ENCODE results near the gene PARP14.
"Not testable (repeated sequence)": the region's sequence is repeated elsewhere in the genome, so short reads cannot be mapped to it uniquely, and the experiment has no call there.

Gene PARP14

DNA sequence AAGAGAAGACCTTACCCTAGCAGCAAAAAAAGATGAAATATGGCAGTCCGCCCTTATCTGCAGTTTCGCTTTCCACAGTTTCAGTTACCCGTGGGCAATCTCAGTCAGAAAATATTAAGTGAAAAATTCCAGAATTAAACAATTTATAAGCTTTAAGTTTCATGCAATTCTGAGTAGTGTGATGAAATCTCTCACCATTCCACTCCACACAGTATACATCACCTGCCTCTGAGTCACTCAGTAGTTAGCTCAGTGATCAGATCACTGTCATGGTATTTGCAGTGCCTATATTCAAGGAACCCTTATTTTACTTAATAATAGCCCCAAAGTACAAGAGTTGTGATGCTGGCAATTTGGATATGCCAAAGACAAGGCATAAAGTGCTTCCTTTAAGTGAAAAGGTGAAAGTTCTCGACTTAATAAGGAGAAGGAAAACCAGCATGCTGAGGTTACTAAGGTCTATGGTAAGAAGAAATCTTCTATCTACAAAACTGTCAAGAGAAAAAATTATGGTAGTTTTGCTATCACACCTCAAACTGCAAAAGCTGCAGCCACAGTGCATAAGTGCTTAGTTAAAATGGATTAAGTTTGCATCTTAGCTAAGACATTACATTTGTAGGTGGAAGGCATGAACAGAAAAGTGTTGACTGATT, 64.9 kb downstream of the PARP14 start:
- no peaks in the 10 kb centered on the region for H3K27me3 ChIP-seq
- H3K9me3 ChIP-seq, result no peaks in the 10 kb centered on the region
- TF ChIP-seq, protein P1, sequence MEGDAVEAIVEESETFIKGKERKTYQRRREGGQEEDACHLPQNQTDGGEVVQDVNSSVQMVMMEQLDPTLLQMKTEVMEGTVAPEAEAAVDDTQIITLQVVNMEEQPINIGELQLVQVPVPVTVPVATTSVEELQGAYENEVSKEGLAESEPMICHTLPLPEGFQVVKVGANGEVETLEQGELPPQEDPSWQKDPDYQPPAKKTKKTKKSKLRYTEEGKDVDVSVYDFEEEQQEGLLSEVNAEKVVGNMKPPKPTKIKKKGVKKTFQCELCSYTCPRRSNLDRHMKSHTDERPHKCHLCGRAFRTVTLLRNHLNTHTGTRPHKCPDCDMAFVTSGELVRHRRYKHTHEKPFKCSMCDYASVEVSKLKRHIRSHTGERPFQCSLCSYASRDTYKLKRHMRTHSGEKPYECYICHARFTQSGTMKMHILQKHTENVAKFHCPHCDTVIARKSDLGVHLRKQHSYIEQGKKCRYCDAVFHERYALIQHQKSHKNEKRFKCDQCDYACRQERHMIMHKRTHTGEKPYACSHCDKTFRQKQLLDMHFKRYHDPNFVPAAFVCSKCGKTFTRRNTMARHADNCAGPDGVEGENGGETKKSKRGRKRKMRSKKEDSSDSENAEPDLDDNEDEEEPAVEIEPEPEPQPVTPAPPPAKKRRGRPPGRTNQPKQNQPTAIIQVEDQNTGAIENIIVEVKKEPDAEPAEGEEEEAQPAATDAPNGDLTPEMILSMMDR (IDR thresholded peaks at IDR 0.05), result no peak
- H3K4me3 ChIP-seq (ENCODE audit: low read depth in 1 of 2, low read length in 1 of 2), result no peak overlapping the region
- no peak overlapping the region for H3K27ac ChIP-seq
- H3K36me3 ChIP-seq, result peaks cover 42% of the 10 kb centered on the region
- H3K4me1 ChIP-seq (ENCODE audit: control insufficient read depth in 1 of 2, insufficient read depth in 1 of 2, low read depth in 1 of 2, low read length in 1 of 2), result no peaks in the 10 kb centered on the region

DNA sequence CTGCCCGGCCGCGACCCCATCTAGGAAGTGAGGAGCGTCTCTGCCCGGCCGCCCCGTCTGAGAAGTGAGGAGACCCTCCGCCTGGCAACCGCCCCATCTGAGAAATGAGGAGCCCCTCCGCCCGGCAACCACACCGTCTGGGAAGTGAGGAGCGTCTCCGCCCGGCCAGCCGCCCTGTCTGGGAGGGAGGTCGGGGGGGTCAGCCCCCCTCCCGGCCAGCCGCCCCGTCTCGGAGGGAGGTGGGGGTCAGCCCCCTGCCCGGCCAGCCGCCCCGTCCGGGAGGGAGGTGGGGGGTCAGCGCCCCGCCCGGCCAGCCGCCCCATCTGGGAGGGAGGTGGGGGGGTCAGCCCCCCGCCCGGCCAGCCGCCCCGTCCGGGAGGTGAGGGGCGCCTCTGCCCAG, 66.7 kb downstream of the PARP14 start:
- not testable (repeated sequence) for H3K4me1 ChIP-seq (ENCODE audit: control insufficient read depth in 1 of 2, insufficient read depth in 1 of 2, low read depth in 1 of 2, low read length in 1 of 2); H3K9me3 ChIP-seq
- H3K36me3 ChIP-seq, result peaks cover 53% of the 10 kb centered on the region

DNA sequence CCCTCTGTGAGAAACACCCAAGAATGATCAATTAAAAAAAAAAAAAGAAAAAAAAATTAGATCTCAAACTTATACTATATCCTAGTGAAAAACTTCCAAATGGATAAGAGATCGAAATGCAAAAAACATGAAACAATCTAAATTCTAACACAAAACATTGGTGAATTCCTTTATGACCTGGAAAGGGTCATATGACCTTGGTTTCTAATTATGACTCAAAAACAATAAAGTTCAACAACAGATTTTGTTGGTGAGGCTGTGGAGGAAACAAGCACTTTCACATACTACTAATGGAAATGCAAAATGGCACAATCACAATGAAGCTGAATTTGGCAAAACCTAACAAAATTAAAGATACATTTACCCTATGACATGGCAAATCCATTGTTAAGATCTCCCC, 67.7 kb downstream of the PARP14 start:
- H3K9me3 ChIP-seq, result no peaks in the 10 kb centered on the region
- TF ChIP-seq, protein P1 (IDR thresholded peaks at IDR 0.05), result no peak
- no peaks in the 10 kb centered on the region for H3K4me1 ChIP-seq (ENCODE audit: control insufficient read depth in 1 of 2, insufficient read depth in 1 of 2, low read depth in 1 of 2, low read length in 1 of 2)
- H3K27me3 ChIP-seq, result no peaks in the 10 kb centered on the region
- peaks cover 52% of the 10 kb centered on the region for H3K36me3 ChIP-seq
- H3K4me3 ChIP-seq (ENCODE audit: low read depth in 1 of 2, low read length in 1 of 2), result no peak overlapping the region
- H3K27ac ChIP-seq, result no peak overlapping the region

More for the DNA sequence above, 66.7 kb downstream of the PARP14 start:
- H3K27ac ChIP-seq; H3K27me3 ChIP-seq; H3K4me3 ChIP-seq (ENCODE audit: low read depth in 1 of 2, low read length in 1 of 2): not testable (repeated sequence)

DNA sequence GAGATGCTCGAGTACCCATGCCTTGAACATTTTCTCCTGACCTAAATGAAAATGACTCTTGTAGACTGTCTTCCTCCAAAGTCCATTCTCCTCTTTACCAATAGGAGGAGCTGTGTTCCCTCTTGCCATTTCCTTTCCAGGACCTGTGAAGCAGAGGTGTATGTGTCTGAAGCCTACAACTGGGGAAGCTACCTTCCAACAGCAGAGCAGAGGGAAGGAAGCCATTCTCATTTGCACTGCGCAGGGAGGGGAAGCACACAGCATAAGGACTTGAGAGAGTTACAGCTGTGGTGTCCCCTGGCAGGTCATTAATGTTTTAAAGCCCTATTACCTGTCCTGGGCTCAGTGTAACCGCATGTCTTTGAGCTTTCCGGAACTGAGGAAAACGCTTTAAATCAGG, 74.3 kb downstream of the PARP14 start:
- peaks cover 48% of the 10 kb centered on the region for H3K36me3 ChIP-seq
- H3K9me3 ChIP-seq, result no peaks in the 10 kb centered on the region
- H3K27me3 ChIP-seq, result no peaks in the 10 kb centered on the region
- TF ChIP-seq, protein P1 (IDR thresholded peaks at IDR 0.05), result peak; percentile 94
- peak overlapping the region; percentile 78 for H3K27ac ChIP-seq
- no peak overlapping the region for H3K4me3 ChIP-seq (ENCODE audit: low read depth in 1 of 2, low read length in 1 of 2)
- peaks cover 47 to 51% of the 10 kb centered on the region in 2 experiments for H3K4me1 ChIP-seq (ENCODE audit: control insufficient read depth in 1 of 2, insufficient read depth in 1 of 2, low read depth in 1 of 2, low read length in 1 of 2)

DNA sequence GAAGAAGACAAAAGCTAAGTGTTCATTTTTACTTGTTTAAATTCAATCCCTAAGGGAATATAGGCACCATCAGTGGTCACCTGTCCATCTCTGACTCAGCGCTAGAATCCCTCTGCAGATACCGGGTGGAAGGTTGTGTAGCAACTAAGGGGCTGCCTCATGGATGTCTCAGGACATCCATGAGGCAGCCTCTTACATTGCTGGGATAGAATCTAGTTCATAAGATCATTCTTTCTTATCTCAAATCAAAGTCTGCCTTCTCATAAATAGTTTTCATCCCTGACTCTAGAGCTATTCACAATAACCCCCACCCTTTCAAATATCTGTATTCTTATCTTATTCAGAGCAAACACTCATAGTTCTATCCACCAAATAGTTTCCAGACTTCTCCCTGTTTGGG, 74.9 kb downstream of the PARP14 start:
- H3K27ac ChIP-seq, result peak overlapping the region; percentile 78
- no peaks in the 10 kb centered on the region for H3K9me3 ChIP-seq
- no peaks in the 10 kb centered on the region for H3K27me3 ChIP-seq
- peaks cover 53 to 56% of the 10 kb centered on the region in 2 experiments for H3K4me1 ChIP-seq (ENCODE audit: control insufficient read depth in 1 of 2, insufficient read depth in 1 of 2, low read depth in 1 of 2, low read length in 1 of 2)
- no peak overlapping the region for H3K4me3 ChIP-seq (ENCODE audit: low read depth in 1 of 2, low read length in 1 of 2)
- peaks cover 42% of the 10 kb centered on the region for H3K36me3 ChIP-seq
- TF ChIP-seq, protein P1 (IDR thresholded peaks at IDR 0.05), result no peak

DNA sequence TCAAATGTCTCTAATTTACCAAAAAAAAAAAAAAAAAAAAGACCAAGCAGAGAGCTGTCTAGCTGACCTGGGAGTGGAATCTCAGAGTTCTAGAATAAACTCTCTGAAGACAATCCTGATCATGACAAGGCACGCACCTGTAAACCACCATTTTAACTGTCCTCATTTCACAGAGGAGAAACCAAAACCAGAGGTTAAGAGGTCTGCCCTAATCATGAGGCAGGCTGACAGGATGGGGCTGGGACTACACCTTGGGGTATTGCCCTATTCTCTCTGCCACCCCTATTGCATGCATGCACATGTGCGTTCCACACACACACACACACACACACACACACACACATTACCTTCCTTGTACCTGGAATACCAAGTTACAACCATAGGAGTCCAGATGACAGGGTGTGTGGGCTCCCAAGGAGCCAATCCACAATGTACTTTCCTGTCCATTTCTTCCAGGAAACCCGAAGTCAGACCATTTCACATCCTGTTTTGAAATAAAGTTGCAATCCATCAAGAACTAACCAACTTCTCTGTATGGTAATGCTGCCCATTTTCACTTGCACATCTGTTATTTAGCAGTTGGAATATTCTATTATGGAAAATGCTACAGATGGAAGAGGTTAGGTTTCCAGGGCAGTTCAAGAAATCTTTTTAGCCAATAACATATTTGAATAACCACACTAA, 78.4 kb downstream of the PARP14 start:
- H3K36me3 ChIP-seq, result peaks cover 11% of the 10 kb centered on the region
- peak overlapping the region; percentile 89 for H3K27ac ChIP-seq
- H3K9me3 ChIP-seq, result no peaks in the 10 kb centered on the region
- peaks cover 72 to 75% of the 10 kb centered on the region in 2 experiments for H3K4me1 ChIP-seq (ENCODE audit: control insufficient read depth in 1 of 2, insufficient read depth in 1 of 2, low read depth in 1 of 2, low read length in 1 of 2)
- H3K4me3 ChIP-seq (ENCODE audit: low read depth in 1 of 2, low read length in 1 of 2), result peak overlapping the region; percentile 43 to 44
- H3K27me3 ChIP-seq, result no peaks in the 10 kb centered on the region
- TF ChIP-seq, protein P1 (IDR thresholded peaks at IDR 0.05), result no peak
